Astrocyte (in vitro differentiated cells and primary cell): ENCODE results near the gene HS6ST3. TPM values are rescaled to one million over a fixed set of nuclear protein-coding genes. Genes with fewer than 3 reads are reported as not detected.
A peak's percentile ranks its signal among the peaks of the same experiment; 100 is the strongest.

Experiments
- DNase-seq: peaks from one replicate; pipeline ENCODE4 v3.0.0-alpha.2; 2010; ENCODE audit warnings: low read depth
- FAIRE-seq: peaks from 2 replicates; lab custom pipeline; 2011; peaks lifted over from hg19 to GRCh38; lab: Jason Lieb, UNC
- H2AFZ ChIP-seq: 2 replicates; pipeline ENCODE4 v1.6.0; 2012; ENCODE audit warnings: low read depth, low read length, inconsistent platforms
- H3K27ac ChIP-seq: 2 replicates; pipeline ENCODE4 v1.5.1; 2011; ENCODE audit warnings: low read depth, low read length, inconsistent platforms
- H3K27me3 ChIP-seq: 2 replicates; pipeline ENCODE4 v1.6.0; 2011; ENCODE audit warnings: low read length, inconsistent platforms; ENCODE audit not compliant: insufficient read depth
- H3K36me3 ChIP-seq: 2 replicates; pipeline ENCODE4 v1.5.1; 2011; ENCODE audit warnings: low read length, inconsistent platforms; ENCODE audit not compliant: insufficient read depth
- H3K4me1 ChIP-seq: 2 replicates; pipeline ENCODE4 v1.5.1; 2011; ENCODE audit warnings: low read length, inconsistent platforms; ENCODE audit not compliant: insufficient read depth
- H3K4me2 ChIP-seq: 2 replicates; pipeline ENCODE4 v1.6.0; 2012; ENCODE audit warnings: low read length, inconsistent platforms
- H3K4me3 ChIP-seq: 2 replicates; pipeline ENCODE4 v1.5.1; 2011; ENCODE audit warnings: low read depth, mild to moderate bottlenecking, low read length, inconsistent platforms; ENCODE audit not compliant: insufficient read depth
- H3K79me2 ChIP-seq: 2 replicates; pipeline ENCODE4 v1.6.0; 2012; ENCODE audit warnings: mild to moderate bottlenecking, low read length, inconsistent platforms; ENCODE audit not compliant: insufficient read depth
- H3K9ac ChIP-seq: 2 replicates; pipeline ENCODE4 v1.6.0; 2012; ENCODE audit warnings: mild to moderate bottlenecking, low read length, inconsistent platforms
- H3K9me3 ChIP-seq: 2 replicates; pipeline ENCODE4 v1.5.1; 2012; ENCODE audit warnings: low read depth, mild to moderate bottlenecking, low read length, inconsistent platforms; ENCODE audit not compliant: insufficient read depth
- H4K20me1 ChIP-seq: 2 replicates; pipeline ENCODE4 v1.6.0; 2012; ENCODE audit warnings: low read length, inconsistent platforms; ENCODE audit not compliant: insufficient read depth
- H3K27ac Mint-ChIP-seq: one replicate; pipeline ENCODE4 v1.8.0; 2021; ENCODE audit warnings: mild to moderate bottlenecking, mixed read lengths; ENCODE audit not compliant: unreplicated experiment
- H3K27me3 Mint-ChIP-seq: one replicate; pipeline ENCODE4 v1.8.0; 2021; ENCODE audit warnings: low read depth, mixed read lengths; ENCODE audit not compliant: unreplicated experiment
- H3K36me3 Mint-ChIP-seq: one replicate; pipeline ENCODE4 v1.8.0; 2021; ENCODE audit warnings: low read depth, mixed read lengths; ENCODE audit not compliant: unreplicated experiment
- H3K4me1 Mint-ChIP-seq: one replicate; pipeline ENCODE4 v1.8.0; 2021; ENCODE audit warnings: low read depth, mixed read lengths; ENCODE audit not compliant: unreplicated experiment
- H3K4me3 Mint-ChIP-seq: one replicate; pipeline ENCODE4 v1.8.0; 2021; ENCODE audit warnings: mild to moderate bottlenecking, moderate library complexity, mixed read lengths; ENCODE audit not compliant: unreplicated experiment
- H3K9me3 Mint-ChIP-seq: one replicate; pipeline ENCODE4 v1.8.0; 2021; ENCODE audit warnings: mild to moderate bottlenecking, mixed read lengths; ENCODE audit not compliant: unreplicated experiment
- EZH2 ChIP-seq: IDR thresholded peaks from 2 replicates; pipeline ENCODE4 v1.6.1; 2012; ENCODE audit warnings: mild to moderate bottlenecking, low read length, inconsistent platforms; ENCODE audit not compliant: insufficient read depth
- total RNA-seq: library from RNA; stranded (reverse); gene quantifications from 2 replicates; pipeline ENCODE4 v1.2.1, GENCODE V29; 2021
- TF ChIP-seq, protein P1 (sequence below): IDR thresholded peaks from 2 replicates; pipeline ENCODE4 v1.5.1; 2011; ENCODE audit warnings: low read depth, mild to moderate bottlenecking, inconsistent platforms, low read length, moderate library complexity; ENCODE audit not compliant: insufficient read depth

The HS6ST3 gene
- total RNA-seq, 1 donor from 2014 or later: 0.07 TPM

DNA sequence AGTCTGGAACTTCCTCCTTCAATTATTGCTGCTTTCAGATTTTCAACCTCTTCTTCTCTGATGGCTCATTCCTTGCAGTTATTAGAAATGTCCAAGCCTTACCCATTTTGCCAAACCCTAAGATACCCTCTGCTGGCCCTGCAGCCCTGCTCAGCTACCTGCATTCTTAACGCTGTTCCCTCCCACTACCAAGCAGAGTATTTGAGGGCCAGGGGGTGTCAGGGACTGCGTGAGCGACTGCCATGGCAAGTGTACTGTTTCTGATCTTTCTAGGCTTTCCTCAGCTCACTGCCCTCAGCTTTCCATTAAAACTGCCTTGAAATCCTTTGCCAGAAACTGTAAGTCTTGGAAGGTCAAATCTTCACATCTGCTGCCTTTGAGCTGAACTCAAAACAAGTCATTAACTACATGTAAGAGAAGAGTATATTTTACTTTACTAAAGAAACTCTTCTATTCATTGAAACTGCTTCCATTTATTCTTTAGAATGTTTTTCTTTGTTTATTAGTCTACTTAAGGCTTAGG is 41.0 kb downstream of the HS6ST3 start:
- H3K79me2 ChIP-seq: no peaks in the 10 kb centered on the region
- H2AFZ ChIP-seq: no peak overlapping the region
- H3K27ac Mint-ChIP-seq: no peak overlapping the region
- DNase-seq (no peak), FAIRE-seq (no peak)
- H4K20me1 ChIP-seq: no peaks in the 10 kb centered on the region
- no peak overlapping the region for H3K4me3 Mint-ChIP-seq
- H3K9ac ChIP-seq: no peak overlapping the region
- H3K36me3 ChIP-seq: no peaks in the 10 kb centered on the region
- H3K36me3 Mint-ChIP-seq: no peaks in the 10 kb centered on the region
- H3K27me3 ChIP-seq: no peaks in the 10 kb centered on the region
- no peak overlapping the region for H3K4me3 ChIP-seq
- H3K4me2 ChIP-seq: no peak overlapping the region
- H3K9me3 ChIP-seq: no peaks in the 10 kb centered on the region
- TF ChIP-seq, protein P1, sequence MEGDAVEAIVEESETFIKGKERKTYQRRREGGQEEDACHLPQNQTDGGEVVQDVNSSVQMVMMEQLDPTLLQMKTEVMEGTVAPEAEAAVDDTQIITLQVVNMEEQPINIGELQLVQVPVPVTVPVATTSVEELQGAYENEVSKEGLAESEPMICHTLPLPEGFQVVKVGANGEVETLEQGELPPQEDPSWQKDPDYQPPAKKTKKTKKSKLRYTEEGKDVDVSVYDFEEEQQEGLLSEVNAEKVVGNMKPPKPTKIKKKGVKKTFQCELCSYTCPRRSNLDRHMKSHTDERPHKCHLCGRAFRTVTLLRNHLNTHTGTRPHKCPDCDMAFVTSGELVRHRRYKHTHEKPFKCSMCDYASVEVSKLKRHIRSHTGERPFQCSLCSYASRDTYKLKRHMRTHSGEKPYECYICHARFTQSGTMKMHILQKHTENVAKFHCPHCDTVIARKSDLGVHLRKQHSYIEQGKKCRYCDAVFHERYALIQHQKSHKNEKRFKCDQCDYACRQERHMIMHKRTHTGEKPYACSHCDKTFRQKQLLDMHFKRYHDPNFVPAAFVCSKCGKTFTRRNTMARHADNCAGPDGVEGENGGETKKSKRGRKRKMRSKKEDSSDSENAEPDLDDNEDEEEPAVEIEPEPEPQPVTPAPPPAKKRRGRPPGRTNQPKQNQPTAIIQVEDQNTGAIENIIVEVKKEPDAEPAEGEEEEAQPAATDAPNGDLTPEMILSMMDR: no peak
- no peak for TF ChIP-seq EZH2
- H3K9me3 Mint-ChIP-seq: peaks cover 2% of the 10 kb centered on the region
- peaks cover 5% of the 10 kb centered on the region for H3K4me1 Mint-ChIP-seq
- peaks cover 4% of the 10 kb centered on the region for H3K27me3 Mint-ChIP-seq
- H3K4me1 ChIP-seq: no peaks in the 10 kb centered on the region
- H3K27ac ChIP-seq: no peak overlapping the region

GRCh38 chr13:96141032-96141431 is 51.1 kb downstream of the HS6ST3 start:
- no peak overlapping the region for H3K27ac Mint-ChIP-seq
- Histone ChIP-seq H3K36me3 (no peaks in the 10 kb centered on the region), H3K79me2 (no peaks in the 10 kb centered on the region), H3K27ac (no peak overlapping the region), H3K4me1 (no peaks in the 10 kb centered on the region), H2AFZ (no peak overlapping the region), H3K9me3 (no peaks in the 10 kb centered on the region), H3K4me3 (no peak overlapping the region), H3K4me2 (no peak overlapping the region), H3K27me3 (no peaks in the 10 kb centered on the region), H3K9ac (no peak overlapping the region), H4K20me1 (no peaks in the 10 kb centered on the region)
- no peaks in the 10 kb centered on the region for H3K27me3 Mint-ChIP-seq
- no peaks in the 10 kb centered on the region for H3K9me3 Mint-ChIP-seq
- no peak for FAIRE-seq
- DNase-seq: peak; percentile 3
- TF ChIP-seq, protein P1: no peak
- TF ChIP-seq EZH2: no peak
- no peaks in the 10 kb centered on the region for H3K36me3 Mint-ChIP-seq
- no peak overlapping the region for H3K4me3 Mint-ChIP-seq
- H3K4me1 Mint-ChIP-seq: no peaks in the 10 kb centered on the region

DNA sequence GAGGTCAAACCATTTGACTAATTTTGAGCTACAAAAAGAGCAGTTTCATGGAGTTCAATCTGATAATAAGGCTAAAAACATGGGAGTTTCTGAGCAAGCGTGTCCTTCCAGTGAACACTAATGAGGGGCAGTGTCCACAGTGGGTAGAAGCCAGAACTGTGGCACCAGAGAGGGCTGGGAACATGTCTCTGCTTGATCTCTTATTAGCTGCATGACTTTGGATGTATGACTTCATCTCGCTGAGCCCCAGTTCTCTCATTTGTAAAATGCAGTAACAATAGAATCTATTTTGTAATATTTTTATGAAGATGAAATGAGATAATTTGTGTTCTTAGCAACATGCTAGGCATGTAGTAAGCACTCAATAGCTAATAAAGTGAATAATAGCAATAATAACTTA is 69.8 kb downstream of the HS6ST3 start:
- Histone ChIP-seq H3K36me3 (no peaks in the 10 kb centered on the region), H2AFZ (no peak overlapping the region), H3K27me3 (no peaks in the 10 kb centered on the region), H3K79me2 (no peaks in the 10 kb centered on the region), H3K9ac (no peak overlapping the region), H3K27ac (no peak overlapping the region), H3K4me1 (no peaks in the 10 kb centered on the region), H3K4me2 (no peak overlapping the region), H4K20me1 (no peaks in the 10 kb centered on the region), H3K4me3 (no peak overlapping the region), H3K9me3 (no peaks in the 10 kb centered on the region)
- Mint-ChIP-seq H3K27ac (no peak overlapping the region), H3K4me1 (no peaks in the 10 kb centered on the region), H3K36me3 (no peaks in the 10 kb centered on the region), H3K27me3 (peaks cover 2% of the 10 kb centered on the region), H3K4me3 (no peak overlapping the region), H3K9me3 (no peaks in the 10 kb centered on the region)
- TF ChIP-seq EZH2: no peak
- TF ChIP-seq, protein P1: no peak
- no peak for FAIRE-seq
- no peak for DNase-seq
